Head of caudate nucleus (tissue), 42 donors: Measurements from ENCODE around the gene FAM111B.
"Not testable (repeated sequence)": the region's sequence is repeated elsewhere in the genome, so short reads cannot be mapped to it uniquely, and the experiment has no call there.

Experiments used
- DNase-seq, 42 donors: peaks; one replicate each; pipeline versions ENCODE4 v3.0.0 to v3.0.0-alpha.2; 2020 to 2021; ENCODE audit warnings: mixed read lengths in 7 of 42
- intact Hi-C: fragments of 100-400 bp; cut with DNase I; formaldehyde crosslinking; loops from one replicate; pipeline ENCODE4 v1.15.0; 2022

The FAM111B gene

DNA sequence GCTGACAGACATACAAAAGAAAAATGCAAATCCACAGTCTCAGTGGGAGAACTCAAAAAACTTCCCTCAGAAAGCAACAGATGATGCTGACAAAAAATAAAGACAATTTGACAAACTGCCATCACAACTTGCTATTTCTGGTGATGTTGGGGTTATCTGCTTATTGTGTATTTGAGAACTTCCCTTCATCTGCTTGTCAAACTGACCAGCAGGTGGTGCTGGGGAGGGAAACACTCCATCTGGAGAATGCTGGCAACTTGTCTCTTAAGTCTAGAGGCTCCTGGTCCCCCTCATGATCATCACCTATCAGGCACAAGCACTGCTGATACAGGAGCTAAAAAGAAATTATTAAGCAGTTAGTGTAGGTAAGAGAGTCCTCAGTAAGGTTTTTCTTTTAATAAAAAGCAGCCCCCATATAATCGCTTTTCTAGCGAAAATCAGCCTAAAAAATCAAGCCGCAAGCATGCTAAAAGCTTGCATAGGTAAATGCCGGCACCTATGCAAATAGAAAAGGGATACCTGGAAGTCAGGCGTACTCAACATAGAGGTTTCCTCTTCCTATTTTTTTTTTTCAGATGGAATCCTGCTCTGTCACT, 9.8 kb upstream of the FAM111B start:
- intact Hi-C loops: no loop called here
- DNase-seq: peak in 37 of 42 donors; percentile 5 to 81 (median 51)

DNA sequence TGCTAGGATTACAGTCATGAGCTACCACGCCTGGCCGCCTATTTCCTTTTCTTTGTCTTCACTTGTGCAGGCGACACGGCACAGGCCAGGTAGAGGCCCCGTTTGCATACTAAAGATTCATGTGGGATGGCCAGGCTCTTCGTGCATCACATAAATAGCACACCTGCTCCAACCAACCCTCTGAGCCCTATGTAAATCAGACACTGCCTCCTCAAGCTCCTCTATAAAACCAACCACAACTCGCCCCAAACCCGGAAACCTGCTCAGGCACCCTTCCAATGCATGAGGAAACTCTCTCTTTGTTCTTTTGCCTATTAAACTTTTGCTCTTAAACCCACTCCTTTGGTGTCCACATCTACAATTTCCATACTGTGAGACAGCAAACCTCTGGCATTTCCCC, 9.1 kb upstream of the FAM111B start:
- DNase-seq, intact Hi-C loops: not testable (repeated sequence)

DNA sequence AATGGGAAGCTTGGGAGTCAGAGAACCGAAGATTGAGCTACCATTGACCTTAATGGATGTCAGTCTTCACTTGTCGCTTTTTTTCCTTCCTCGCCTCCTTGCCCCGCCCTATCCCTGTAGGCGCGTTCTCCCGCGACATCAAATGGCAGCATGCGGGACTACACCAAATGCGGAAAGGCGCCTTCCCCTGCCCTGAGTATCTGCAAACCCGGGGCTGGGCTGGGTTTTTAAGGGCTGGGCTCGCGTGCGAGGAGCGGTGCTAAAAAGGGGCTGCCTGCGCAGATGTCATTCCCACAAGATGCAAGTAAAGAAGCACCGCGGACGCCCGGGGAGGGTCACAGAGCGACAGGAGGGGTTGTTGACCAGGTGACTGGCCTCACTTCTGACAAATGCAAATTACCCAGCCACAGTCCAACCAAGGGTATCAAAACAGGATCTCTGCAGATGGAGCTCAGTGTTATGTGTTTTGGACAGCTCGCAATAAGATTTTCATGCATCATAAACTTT, 4.7 kb upstream of the FAM111B start:
- intact Hi-C loops: no loop called here

DNA sequence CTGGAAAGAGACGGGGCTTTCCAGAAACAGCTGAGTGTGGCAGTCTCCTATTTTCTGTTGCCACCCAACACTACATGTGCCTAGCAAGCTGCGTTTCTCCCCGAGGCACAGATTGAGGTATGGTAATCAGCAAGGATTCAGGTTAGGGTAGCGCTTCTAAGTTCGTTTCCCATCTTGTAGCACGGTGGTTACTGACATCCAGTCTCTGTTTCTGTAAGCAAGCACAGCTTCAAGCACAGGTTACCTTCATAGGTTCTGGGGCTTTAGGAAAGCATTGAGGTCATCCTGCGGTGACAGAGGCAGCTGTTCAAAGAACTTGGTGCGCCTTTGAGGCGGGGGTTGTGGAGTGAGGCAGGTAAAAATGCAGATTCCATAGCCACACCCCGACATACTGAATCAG, 684 bp downstream of the FAM111B start:
- intact Hi-C loops, DNase-seq: not testable (repeated sequence)

More for the DNA sequence above, 4.7 kb upstream of the FAM111B start:
- peak in 41 of 42 donors; percentile 17 to 77 (median 48) for DNase-seq

DNA sequence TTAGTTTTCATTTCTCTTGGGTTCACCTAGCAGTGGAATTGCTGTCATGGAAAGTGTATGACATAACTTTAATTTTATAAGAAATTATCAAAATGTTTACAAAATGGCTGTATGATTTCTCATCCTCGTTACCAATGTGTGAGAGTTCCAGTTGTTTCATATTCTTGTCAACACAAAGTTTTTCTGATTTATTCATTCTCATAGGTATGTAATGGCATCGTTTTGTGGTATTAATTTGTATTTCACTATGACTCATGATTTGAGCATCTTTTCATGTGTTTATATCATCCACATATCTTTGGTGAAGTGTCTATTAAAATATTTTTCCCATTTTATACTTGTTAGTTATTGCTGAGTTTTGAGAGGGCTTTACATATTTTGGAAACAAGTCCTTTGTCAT, 5.5 kb downstream of the FAM111B start:
- intact Hi-C loops: no loop called here
- no peak for DNase-seq

DNA sequence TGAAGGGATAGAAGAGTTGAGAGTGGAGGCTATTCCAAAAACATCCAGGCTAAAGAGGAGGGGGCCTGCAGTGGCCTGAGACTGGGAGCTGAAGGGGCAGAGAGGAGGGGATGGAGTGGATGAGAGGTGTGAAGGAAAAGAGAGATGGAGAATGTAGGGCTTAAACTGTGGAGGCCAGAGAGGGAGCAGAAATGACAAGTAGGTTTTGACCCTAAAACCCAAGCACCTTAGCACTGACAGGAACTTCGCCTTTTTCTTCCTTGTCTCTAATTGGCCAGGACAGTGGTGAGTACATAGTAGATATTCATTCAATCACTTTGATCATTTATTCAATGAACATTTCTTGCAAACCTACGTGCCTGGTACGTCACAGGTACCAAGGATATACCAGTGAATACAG, 7.3 kb downstream of the FAM111B start:
- intact Hi-C loops: no loop called here

DNA sequence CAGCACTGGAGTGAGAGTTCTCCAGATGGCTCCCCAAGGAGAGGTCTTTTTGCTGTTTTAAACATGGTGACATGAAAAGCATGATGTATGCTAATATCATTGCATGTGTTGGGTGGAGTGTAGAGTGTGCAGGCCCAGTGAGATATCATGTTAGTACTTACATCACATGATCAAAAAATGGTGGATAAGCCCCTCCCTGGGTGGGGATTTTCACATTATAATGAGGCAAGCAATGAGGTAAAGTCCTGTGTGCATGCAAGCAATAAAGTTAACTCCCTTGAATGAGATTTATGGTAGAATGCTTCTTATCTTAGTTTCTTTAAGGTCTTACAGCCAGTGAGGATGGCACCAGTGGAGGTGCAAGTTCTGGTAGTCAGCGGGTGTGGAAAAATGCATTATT, 8.5 kb downstream of the FAM111B start:
- intact Hi-C loops: no loop called here
- no peak for DNase-seq

More for the DNA sequence above, 7.3 kb downstream of the FAM111B start:
- DNase-seq: no peak

DNA sequence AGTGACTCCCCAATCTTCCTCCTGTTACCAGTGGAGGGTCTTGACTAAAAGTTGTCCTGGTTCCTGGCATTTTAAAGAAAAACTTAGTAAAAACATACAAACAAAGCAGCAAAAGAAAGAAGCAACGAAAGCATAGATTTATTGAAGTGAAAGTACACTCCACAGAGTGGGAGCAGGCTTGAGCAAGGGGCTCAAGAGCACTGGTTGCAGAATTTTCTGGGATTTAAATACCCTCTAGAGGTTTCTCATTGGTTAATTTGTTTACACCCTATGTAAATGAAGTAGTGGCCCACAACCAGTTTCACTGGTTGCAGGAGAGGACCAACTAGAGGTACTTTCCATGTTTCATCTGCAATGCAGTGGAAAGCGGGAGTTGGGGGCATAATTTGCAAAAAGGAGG, 10.7 kb downstream of the FAM111B start:
- no peak for DNase-seq
- intact Hi-C loops: no loop called here

DNA sequence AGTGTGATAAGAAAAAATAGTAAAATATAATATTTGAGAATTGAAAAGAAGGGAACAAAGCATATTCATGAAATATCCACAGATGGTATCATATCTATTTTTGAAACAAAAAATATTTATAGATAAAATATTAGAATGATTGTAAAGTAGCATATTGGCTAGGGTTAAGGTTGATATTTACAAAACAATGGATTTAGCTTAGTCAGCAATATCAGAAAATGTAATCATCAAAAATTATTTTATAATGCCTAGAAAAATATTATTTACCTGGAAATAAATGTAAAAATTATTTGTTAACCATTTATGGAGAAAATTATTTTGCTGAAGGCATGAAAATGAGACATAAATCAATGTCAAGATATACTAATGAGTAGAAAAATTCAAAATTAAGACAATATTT, 12.8 kb downstream of the FAM111B start:
- DNase-seq: no peak
- intact Hi-C loops: no loop called here

DNA sequence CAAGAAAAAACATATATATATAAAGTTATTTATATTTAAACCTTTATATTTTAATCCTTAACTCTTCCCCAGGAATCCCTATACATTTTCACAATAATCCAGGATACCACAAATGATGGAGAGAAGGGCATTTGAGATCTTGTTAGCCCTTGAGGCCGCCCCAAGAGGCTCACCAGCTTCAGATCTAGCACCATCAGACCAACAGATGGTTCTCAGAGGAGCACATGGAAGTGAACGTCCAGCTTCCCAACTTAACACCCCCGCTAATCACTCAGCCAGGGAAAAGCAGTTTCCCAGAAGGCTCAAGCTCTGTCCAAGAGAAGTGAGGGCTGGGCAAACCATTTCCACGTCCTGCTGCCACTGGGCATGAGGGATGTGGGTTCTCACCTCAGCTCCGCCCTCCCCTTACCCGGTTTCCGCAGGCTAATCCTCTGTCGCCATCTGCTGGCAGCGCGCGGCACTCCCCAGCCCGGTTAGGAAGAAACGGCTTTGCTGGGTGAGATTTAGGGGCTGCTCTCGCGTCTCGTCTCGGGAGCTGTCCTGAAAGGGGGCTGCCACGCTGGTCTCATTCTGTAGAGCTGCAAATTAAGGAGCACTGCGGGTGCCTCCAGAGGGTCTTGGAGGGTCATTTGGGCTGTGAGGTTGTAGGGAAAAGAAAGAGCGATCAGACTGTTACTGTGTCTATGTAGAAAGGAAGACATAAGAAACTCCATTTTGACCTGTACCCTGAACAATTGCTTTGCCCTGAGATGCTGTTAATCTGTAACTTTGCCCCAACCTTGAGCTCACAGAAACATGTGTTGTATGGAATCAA, 28.8 kb downstream of the FAM111B start:
- peak; percentile 59 to 93 (median 84) for DNase-seq
- intact Hi-C loops: no loop called here

DNA sequence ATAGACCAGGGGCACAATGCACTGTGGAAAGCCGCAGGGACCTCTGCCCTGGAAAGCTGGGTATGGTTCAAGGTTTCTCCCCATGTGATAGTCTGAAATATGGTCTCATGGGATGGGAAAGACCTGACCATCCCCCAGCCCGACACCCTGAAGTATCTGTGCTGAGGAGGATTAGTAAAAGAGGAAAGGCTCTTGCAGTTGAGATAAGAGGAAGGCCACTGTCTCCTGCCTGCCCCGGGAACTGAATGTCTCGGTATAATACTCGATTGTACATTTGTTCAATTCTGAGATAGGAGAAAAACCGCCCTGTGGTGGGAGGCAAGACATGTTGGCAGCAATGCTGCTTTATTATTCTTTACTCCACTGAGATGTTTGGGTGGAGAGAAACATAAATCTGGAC, 29.5 kb downstream of the FAM111B start:
- DNase-seq, intact Hi-C loops: not testable (repeated sequence)

DNA sequence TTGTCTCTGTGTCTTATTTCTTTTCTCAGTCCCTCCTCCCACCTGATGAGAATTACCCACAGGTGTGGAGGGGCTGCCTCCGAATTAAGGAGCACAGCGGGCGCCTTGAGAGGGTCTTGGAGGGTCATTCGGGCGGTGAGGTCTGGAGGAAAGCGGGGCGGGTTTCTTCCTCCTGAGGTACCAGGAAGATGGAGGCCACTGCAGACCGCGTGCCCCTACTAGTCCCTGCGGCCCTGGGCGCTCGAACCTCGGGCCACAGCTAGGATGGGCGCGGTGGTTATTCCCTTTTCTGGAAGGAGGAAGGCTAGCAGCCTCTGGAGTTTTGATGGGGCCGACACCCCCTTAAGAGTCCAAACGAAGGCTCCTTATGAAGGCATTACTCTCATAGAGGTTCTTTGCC, 30.2 kb downstream of the FAM111B start:
- DNase-seq: no peak
- intact Hi-C loops: no loop called here

DNA sequence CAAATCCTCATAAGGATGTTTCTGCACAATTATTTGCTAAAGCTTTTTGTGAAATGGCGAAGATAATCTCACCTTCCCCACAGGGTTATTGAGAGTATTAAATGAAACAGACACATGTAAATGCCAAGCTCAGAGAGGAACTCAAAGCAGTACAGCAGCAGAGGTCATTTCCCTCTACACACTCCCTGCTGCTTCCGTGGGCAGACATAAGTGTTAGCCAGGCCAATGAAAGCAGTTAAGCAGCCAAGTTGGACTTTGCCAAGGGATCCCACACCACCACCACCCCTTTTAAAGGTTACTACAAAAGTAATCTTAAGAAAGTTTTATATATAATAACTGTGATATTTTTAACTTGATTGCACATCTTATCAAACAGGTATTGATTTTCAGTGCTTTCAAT, 31.6 kb downstream of the FAM111B start:
- DNase-seq: no peak
- intact Hi-C loops: no loop called here

DNA sequence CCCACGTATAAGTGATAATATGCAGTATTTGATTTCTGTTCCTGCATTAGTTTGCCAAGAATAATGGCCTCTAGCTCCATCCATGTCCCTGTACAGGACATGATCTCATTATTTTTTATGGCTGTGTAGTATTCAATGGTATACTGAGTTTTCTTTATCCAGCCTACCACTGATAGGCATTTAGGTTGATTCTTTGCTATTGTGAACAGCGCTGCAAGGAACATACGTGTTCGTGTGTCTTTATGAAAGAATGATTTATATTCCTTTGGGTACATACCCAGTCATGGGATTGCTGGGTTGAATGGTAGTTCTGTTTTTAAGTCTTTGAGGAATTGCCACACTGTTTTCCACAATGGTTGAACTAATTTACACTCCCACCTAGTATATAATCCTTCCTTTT, 34.2 kb downstream of the FAM111B start:
- DNase-seq: no peak
- intact Hi-C loops: no loop called here

DNA sequence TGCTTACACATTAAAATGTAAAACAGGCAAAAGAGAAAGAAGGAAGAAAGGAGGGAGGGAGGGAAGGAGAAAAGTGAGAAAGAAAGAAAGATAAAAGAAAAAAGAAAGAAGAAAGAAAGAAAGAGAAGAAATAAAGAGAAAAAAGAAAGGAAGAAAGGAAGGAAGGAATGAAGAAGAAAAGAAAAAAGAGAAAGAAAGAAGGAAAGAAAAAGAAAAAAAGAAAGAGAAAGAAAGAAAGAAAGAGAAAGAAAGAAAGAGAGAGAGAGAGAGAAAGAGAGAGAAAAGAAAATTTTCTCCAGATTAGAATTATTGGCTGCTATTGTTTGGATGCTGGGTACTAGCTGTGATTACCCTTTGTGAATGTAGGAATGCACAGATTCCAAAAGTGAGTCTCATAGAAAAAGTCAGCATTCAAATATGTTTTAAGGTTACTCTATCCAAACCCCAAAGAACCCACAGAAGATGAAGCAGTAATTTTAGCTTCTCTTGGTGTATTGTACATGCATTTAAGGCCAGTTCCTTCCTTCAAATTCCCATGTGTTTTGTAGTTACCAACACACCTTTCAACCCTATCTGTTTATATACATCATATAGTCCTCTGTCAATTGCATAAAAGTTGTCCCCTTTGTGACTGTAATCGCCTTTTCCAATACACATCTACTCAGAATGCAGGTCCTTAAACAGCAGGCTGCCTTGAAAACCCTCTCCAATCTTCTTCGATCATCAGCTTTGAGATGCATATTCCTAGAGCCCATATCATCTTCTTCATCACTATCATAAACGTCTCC, 34.8 kb downstream of the FAM111B start:
- intact Hi-C loops: no loop called here
- no peak for DNase-seq

DNA sequence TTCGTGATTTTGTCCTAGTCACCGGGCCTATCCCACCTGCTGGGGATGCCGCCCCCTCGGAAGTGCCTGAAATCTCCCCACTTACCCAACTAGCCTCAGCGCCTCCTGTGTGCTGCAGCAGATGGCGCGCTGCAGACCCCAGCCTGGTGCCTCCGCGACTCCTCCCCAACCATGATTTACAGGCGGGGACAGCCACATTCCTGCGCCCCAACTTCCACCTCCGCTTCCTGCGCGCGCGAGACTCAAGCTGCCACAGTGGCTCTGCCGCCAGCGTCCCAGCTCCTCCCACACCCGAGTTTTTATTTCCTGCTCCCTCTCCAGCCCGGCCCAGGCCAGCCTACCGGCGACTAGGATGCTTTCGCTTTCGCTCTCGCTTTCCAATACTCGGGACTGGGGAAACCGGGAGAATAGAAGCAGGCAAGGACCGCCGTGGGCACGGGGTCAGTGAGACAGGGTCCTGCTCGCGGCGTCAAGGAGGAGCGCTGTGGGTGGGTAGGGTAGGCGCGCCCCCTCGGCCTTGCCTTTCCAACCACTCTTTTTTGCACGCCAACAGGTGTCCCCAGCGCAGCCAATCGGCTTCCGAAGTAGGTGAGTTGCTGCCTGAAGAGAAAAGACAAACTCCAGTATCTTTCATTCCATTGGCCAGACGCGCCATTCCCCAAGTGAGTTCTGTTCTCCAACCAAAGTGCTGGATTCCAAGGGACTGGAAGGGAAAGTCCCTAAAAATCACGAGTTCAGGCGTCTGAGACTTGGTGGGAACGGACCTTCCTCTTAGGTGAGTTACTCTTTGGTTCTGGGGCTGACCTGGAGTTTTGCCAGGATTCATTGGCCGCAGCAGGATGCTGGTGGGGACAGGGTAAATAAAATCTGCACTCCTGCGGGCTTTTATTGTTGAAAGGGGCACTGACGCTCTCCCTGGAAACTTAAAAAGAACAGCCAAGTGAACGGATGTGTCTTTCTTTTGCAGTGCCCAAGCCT, 35.8 kb downstream of the FAM111B start, which contains the start of gene FAM111A:
TSS of gene FAM111A (plus strand) at position 327 of the 978 bp plus-strand sequence. CDS start 6,017 bp downstream, outside the sequence.
- DNase-seq: peak; percentile 53 to 88 (median 74)
- intact Hi-C loops: no loop called here

DNA sequence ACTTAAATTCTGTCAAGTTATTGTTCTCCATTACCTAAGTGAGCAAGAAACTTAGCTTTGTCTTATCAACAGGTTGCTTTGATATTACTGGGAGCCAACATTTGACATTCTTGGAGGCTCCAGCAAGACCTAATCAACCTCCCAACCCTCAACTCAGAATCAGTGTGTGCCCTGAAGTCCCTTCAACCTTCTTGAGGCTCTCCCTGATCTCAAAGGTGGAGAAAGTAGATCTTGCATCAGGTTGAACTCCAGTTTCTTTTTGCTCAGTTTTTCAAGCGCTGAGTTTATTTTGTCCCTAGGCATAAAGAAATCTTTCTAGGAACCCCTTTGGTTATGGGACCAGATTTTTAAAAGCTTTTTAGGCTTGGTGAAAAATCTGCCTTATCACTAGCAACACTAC, 37.1 kb downstream of the FAM111B start:
- no peak for DNase-seq
- intact Hi-C loops: no loop called here

DNA sequence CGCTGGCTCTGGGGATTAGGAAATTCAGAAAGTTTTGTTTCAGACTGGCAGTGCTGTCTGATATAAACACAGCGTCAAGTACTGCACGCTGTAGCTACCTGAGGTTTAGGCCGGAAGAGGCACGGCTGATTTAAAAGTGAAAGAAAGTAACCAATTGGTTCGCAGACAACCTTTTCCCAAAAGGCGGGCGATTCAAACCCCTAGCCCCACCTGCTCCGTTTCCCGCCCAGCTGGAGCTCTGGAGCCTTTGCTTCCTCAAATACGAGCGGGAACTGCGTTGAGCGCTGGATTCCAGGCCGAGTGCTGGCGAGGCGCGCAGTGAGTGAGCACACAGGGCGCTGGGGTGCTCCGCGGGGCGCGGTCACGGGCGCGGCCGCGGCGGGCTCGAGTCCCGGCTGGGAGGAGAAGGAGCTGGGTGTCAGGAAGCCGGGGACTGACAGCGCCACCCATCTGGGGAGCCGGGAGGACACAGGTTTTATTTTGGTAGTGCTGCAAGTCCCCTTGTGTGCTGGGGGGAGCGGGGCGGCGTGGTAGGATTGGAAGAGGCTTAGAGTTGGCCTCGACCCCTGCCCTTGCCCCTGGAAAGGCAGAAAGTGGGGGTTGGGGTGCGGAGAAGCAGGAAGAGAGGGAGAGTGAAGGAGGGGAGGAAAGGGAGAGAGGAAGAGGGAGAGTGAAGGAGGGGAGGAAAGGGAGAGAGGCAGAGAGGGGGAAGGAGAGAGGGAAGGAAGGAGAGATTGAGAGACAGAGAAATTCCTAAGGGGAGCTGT, 37.7 kb downstream of the FAM111B start:
- intact Hi-C loops: no loop called here
- peak; percentile 27 to 79 (median 56) for DNase-seq
